ENCODE results near the gene LDLRAD4.

- TF ChIP-seq POLR2A (IDR thresholded peaks at IDR 0.05; ENCODE audit: low read depth) (no peak), CTCF (IDR thresholded peaks at IDR 0.05) (no peak), EP300 (IDR thresholded peaks at IDR 0.05) (no peak), POLR2AphosphoS5 (IDR thresholded peaks at IDR 0.05) (no peak)
Measured at GRCh38 chr18:13300029-13300428, 81.5 kb downstream of the LDLRAD4 start.
